NCI-H226 (cell line): ENCODE data around the gene MSTO1.
A peak's percentile ranks its signal among the peaks of the same experiment; 100 is the strongest.
"Not testable (repeated sequence)": the region's sequence is repeated elsewhere in the genome, so short reads cannot be mapped to it uniquely, and the experiment has no call there.

Experiments
- DNase-seq: peaks from one replicate; pipeline ENCODE4 v3.0.0-alpha.2; 2015

The MSTO1 gene

GRCh38 chr1:155622191-155622590, 12.2 kb downstream of the MSTO1 start:
- DNase-seq = no peak

- DNase-seq = no peak
These were observed 13.3 kb downstream of the MSTO1 start for GRCh38 chr1:155623357-155623756.

GRCh38 chr1:155626428-155626827, 16.4 kb downstream of the MSTO1 start:
- DNase-seq = not testable (repeated sequence)

- no peak for DNase-seq
These were observed 26.6 kb downstream of the MSTO1 start for GRCh38 chr1:155636397-155637153.

DNA sequence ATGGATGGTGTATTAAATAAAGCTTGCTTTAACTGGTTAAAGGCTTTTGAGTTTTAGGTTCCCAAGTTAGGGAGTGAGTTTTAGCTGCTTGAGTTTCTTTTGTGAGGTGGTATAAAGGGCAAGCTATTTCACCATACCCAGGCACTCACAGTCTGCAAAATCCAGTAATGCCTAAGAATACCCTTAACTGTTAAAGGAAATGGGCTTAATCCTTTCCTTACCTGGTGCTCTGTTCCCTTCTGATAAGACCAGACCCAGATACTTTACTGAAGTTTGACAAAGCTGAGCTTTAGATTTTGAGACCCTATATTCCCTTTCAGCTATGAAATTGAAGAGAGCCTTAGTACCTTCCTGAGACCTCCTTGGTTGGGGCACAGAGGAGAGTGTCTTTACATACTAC, 30.3 kb downstream of the MSTO1 start:
- DNase-seq = no peak

DNA sequence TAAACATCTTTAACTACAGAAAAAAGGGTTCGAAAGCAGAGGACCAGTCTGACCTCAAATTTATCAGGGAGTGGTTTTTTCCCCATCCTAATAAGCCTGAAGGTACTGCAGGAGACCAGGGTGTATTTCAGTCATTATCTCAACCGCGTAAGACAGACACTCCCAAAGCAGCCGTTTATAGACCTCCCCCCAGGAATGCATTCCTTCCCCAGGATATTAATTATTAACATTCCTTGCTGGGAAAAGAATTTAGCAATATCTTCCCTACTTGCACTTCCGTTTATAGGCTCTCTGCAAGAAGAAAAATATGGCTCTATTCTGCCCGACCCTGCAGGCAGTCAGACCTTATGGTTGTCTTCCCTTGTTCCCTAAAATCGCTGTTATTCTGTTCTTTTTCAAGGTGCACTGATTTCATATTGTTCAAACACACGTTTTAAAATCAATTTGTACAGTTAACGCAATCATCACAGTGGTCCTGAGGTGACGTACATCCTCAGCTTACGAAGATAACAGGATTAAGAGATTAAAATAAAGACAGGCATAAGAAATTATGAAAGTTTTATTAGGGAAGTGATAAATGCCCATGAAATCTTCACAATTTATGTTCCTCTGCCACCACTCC, 32.7 kb downstream of the MSTO1 start:
- DNase-seq = not testable (repeated sequence)

DNA sequence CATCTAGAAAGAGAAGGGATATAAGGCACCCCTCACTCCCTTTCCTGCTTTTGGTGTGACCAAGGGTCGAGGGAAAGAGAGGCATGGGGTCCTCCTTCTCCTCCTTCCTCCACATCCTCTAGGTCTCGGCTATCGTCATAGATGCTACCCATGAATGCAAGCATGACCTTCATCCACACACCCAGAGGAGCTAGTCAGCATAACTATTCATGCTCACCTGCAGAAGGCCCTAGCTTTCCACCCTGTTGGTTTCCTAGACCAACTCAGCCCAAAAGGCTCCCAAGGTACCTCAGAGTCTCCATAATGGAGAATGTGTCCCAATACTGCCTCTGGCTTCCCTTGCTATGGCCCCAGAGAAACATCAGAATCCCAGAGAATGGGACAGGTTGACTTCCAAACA, 33.2 kb downstream of the MSTO1 start:
- DNase-seq = no peak

DNA sequence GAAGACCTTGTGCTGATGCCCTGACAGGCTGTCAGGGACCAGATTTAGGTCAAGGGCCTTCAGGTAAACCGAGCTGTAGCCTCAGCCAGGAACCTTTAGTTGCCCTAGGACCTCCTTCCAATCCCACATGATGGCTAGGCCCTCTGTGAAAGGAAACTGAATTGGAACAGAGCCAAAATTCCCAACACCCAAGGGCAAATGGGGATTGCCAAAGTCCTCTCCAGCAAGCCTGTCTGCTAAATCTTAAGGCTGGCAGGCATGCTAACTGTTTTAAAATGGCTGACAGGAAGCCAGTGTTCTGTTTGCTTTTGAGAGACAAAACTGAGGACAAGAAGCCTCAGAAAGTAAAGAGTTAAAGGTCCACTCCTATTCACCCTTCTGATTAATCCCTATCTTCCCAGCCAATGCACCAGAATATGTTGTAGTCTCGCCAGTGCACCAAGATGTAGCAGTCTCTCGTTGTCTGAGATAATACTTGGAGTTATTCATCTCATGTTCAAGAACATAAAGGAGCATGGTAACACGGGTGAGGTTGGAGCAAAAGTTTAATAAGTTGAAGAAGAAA, 35.1 kb downstream of the MSTO1 start:
- no peak for DNase-seq

DNA sequence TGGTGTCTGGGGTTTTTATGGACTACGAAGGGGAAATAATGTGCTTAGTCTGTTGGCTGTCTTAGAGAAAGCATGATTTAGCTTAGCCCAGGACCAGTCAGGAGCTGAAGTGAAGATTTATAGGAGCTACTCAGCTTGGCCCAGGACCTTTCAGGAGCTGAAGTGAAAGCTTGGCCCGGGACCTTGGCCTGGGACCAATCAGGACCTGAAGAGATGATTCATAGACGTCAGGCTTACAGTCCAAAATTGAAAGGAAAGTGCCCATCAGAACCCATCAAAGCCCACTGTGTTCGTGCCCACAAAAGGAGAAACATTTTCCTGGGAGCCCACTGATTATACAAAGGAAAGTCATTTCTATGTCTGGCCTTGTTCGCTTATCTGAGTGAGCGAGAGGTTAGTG, 35.6 kb downstream of the MSTO1 start:
- no peak for DNase-seq

DNA sequence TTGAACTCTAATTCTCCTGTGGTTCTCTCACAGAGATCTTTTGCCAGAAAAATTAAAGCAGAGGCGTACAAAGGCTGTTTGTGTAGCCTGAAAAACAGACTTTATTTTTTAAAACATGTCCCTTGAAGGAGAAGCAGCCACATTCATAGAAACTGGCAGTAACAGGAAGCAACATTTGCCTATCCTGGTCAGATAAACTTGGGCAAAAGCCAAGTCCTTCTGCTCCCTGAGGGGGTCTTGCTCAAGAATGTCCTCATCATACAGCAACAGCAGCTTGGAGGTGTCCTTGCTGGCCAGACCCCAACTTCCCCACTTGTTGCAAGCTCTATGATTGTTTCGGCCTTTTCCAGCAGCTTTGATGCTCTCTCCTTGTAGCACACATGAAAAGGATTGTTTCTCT, 36.3 kb downstream of the MSTO1 start:
- DNase-seq = no peak

DNA sequence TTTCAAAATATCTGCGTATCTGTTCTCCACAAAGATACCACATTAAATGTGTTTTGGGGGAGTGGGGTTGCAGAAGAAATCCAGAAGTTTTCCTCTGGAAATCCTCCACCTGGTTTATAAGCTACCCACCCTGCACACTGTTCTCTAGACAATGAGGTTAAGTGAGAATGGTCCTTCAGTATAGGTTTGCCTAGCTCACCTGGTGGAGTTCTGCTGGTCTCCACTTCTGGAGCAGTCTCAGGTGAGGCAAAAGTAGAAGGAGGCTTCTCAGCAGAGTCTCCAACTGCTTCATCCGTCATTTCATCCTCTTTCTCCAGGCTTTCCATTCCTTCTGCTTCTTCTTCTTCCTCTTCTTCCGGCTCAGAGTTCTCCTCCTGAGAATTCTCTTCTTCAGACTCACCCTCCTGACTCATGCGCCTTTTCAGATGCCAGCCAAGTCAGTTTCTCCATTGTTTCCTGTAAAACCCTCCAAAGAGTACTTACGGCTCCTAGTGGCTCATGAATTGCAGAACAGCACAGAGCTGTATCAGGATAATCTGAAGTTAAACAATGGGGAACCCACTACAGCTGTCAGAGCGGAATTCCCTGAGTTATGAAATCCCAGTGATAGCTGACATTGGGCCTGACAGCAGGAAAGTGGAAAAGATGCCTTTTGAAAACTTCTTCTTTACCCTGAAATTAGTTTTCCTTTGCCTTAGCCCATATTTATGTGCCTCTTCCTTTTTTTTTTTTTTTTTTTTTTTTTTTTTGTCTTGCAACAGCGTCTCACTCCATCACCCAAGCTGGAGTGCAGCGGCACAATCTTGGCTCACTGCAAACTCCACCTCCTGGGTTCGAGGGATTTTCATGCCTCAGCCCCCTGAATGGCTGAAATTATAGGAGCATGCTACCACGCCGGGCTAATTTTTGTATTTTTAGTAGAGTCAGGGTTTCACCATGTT, 38.5 kb downstream of the MSTO1 start:
- peak; percentile 83 for DNase-seq

DNA sequence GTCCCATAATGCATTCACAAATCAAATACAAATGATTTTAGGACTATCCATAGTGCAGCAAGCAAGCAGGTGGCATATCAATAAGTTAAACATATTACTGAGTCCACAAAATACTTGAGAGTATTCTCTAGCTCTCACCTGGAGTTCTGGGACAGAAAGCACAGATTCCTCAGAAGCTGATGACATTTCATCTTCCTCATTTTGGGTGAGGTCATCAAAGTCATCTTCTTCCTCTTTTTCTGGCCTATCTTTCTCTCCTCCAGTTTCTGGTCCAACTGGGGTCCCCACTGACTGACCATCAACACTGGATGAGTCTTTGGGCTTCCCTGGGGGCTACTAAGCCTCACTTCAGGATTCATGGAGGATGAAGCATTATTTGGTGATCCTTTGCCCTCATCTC, 39.7 kb downstream of the MSTO1 start:
- DNase-seq = no peak

GRCh38 chr1:155650231-155650757, 40.3 kb downstream of the MSTO1 start:
- DNase-seq = no peak

GRCh38 chr1:155651861-155652661, 42.0 kb downstream of the MSTO1 start:
- DNase-seq = no peak

- no peak for DNase-seq
These were observed 42.9 kb downstream of the MSTO1 start for GRCh38 chr1:155652951-155653350.

DNA sequence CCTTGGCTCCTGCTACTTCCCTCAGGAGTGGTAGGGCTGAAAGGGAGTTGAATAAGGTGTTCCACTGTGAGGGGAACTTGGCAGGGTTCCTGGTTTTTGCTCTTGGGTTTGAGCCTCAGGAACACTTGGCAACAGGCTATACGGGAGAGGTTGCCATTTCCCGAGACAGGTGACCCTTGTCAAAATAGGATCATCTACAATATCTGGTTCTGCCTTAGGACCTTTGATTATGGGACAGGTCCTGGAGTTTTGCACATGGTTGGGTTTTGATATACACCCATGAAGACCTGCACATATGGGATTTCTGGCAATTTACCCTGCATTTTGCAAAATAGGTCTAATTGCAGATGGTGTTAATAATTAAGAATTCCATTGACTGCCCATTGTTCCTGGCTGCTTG, 47.4 kb downstream of the MSTO1 start:
- DNase-seq = no peak

DNA sequence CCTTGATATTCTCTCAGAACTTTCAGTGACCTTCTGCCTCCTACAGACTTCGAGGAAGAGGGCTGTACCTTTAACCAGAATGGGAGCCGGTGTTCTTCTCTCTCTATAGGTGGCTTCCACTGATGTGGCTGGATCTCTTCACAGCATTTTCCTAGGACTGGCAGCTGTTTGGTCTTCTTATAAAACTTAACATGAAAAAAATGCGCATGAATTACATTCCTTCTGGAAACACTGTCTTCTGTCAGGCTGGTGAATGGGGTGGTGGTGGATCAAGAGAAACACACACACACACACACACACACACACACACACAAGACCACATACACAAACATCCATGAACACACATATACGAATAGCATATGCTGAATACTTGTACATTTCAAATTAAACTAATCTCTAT, 51.2 kb downstream of the MSTO1 start:
- not testable (repeated sequence) for DNase-seq
